ENCODE measurements around the gene TTPAL. TPM values are rescaled to one million over a fixed set of nuclear protein-coding genes. Genes with fewer than 3 reads are reported as not detected.

The TTPAL gene, protein sequence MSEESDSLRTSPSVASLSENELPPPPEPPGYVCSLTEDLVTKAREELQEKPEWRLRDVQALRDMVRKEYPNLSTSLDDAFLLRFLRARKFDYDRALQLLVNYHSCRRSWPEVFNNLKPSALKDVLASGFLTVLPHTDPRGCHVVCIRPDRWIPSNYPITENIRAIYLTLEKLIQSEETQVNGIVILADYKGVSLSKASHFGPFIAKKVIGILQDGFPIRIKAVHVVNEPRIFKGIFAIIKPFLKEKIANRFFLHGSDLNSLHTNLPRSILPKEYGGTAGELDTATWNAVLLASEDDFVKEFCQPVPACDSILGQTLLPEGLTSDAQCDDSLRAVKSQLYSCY
- 5.0 TPM for polyA plus RNA-seq (ENCODE audit: insufficient read length)

DNA sequence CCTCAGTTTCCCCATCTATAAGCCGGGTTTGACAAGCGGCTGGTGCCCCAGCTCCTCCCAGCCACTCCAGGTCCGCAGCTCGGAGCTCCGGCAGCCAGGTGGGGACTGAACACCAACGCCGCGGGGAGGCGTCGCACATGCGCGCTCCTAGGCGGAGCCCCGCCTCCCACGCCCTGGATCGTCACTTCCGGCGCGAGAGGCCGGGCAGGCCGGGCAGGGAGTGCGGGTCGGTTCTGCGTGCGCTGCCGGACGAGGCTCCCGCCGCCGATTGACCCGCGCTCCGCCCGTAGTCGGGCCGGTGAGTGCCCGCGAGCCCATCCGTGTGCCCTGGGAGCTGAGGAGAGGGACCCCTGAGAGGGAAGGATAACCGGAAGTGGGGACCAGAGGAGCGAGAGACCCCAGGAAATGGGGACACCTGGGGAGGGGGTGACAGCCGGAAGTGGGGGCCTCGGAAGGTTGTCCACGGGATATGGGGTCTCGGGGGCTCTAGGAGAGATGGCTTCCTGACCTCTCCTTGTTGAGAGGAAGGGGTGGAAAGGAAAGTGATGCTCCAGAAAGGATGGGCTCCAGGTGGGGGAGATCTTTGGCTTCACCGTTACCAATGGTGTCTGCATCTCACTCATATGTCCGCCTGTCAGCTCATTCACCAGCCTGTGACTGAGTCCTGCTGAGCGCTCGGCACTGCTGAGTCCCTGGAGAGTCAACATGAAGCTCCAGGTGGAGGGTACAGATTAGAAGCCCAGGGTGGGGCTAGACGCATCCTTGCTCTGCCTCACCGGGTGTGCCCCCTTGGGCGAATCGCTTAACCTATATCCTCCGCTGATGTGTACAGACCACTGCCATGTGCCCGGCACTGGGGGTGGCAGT lies at the start of gene TTPAL:
TSS of gene TTPAL (plus strand) at position 181 of the 867 bp plus-strand sequence. CDS start 4,126 bp downstream, outside the sequence.
- DNase-seq, result peak; percentile 89

DNA sequence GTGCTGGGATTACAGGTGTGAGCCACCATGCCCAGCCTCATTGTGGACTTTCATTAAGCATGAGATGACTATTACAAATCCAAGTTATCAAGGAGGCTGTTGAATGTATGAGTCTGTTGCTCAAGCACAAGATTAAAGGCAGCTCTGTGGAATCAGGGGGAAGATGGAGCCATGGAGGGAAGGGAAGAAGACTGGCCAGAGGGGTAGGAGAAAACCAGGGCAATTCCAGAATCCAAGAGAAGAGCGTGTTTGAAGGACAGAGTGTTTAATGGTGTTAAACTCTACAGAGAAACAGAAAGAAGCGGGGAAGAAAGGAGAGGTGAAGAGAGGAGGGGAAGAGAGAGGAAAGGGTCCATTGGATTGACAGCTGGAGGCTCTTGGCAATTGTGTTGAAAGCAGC lies 49.8 kb upstream of the TTPAL start:
- DNase-seq, result no peak

- DNase-seq, result no peak
Observed at GRCh38 chr20:44426879-44427790, 48.5 kb upstream of the TTPAL start.

GRCh38 chr20:44427804-44428173 lies 47.9 kb upstream of the TTPAL start:
- no peak for DNase-seq

GRCh38 chr20:44428174-44429016 lies 47.3 kb upstream of the TTPAL start:
- DNase-seq, result no peak

DNA sequence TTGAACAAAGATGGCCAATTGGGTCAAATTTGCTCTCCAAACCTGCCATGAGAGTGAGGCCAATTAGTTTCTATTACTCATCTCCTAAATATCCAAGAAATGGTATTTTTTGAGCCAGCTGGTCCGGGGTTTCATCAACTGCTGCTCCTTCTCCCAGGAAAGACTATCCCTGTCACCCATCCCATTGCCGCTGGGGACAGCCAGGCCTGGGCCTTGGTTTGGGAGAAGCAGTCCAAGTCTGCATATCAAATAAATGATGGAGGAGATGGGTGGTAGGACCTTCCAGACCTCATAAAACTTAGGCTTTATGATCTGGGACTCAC lies 46.7 kb upstream of the TTPAL start:
- no peak for DNase-seq

GRCh38 chr20:44429419-44430269 lies 46.0 kb upstream of the TTPAL start:
- no peak for DNase-seq

DNA sequence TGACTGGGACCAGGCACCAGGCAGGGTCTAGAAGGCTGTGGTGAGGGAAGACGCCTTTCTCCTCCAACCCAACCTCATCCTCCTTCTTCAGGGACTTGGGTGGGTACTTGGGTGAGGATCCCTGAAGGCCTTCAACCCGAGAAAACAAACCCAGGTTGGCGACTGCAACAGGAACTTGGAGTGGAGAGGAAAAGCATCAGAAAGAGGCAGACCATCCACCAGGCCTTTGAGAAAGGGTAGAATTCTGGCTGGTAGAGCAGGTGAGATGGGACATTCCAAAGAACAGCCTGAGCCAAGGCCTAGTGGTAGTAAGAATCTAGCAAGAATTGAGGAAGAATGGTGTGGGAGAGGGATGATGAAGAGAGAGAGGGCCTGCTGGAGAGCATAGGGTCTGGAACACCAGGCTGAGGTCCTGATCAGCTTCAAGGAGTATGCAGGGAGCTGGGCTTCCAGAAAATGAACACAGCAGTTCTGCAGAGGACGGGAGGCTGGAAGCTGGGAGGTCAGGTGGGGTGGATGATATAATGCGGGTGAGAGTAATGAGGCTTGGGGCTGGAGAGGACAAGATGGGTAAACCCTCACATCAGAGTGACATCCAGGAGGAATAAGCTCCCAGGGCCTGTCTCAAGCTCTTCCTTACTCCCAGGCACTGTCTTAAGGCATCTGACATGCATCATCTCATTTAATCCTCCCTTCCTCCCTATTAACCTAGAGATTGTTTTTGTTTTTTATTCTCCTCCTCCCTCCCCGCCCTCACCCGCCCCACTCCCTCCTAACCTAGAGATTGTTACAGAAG lies 45.2 kb upstream of the TTPAL start:
- no peak for DNase-seq

DNA sequence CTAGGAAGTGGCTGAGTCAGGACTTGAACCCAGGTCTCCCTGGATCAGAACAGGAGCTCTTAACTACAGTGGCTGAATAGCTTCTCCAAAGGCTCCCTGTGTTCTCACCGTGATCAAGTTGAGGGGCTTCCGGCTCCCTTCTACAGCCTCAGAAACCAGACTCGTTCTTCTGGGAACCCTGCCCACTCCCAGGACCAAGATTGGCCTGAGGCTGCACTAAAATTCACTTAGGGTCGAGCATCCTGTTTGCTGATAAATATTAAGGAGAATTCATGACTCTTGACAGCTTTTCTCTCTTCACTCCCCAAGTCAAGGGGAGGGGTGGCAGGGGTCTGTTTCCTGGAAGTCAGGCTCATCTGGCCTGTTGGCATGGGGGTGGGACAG lies 44.6 kb upstream of the TTPAL start:
- no peak for DNase-seq

DNA sequence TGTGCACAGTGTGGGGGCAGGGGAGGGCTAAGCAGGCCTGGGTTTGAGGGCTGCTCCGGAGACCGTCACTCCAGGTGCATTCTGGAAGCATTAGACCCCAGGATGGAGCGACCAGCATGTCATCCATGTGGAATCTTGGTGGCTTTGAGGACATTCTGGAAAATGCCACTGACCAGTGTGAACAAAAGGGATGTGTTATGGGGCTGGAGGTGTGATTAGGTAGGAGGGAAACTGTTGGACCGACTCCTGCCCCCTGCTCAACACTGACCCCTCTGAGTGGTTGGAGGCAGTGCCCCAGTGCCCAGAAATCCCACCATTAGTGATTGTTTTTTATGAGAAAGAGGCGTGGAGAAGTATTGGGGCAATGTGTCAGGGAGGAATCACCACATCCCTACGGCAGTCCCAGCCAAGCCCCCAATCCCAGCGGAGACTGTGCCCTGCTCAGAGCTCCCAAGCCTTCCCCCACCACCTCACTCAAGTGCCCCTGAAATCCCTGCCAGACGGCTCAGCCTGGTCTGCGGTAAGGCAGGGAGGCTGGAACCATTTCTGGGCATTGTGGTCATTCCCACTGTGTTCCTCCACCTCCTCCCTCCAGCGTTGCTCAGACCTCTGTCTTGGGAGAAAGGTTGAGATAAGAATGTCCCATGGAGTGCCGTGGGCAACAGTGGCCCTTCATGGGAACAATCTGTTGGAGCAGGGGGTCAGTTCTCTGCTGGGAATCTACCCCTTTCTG lies 44.0 kb upstream of the TTPAL start:
- no peak for DNase-seq

- no peak for DNase-seq
Observed at GRCh38 chr20:44432618-44433577, 42.8 kb upstream of the TTPAL start.

DNA sequence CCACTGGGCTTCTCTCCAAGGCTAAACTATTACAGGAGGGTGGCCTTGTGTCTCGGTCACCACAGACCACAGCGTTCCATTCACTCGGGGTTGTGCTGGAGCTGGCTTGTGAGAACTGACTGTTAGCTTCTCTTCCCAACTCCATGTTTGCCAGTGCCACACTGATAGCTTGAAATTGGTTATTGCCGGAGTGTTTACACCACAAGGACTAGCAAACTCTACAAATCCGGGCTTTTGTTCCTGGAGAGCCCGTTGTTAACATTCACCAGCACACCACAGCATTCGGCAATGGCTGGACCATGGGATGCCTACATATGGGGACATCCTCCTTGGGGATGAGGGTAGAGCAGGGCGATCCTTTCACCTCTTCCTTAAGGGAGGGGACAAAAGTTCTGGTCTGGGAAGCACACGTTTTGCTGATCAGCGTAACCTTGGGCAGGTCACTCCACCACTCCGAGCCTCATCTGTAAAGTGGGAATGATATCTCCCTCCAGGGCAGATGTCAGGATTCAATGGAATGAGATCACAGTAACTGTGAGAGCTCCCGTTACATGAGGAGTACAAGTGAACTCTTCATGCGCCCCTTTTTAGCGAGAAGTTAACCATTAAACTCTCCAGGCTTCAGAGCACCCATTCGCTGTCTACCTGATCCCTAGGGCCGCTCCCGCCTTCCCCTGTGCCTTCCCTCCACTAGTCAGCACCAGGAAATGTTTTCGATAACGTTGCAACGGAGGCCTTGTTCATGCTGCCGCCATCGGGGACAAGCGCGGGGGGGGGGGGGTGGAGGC lies 41.7 kb upstream of the TTPAL start:
- DNase-seq, result no peak

DNA sequence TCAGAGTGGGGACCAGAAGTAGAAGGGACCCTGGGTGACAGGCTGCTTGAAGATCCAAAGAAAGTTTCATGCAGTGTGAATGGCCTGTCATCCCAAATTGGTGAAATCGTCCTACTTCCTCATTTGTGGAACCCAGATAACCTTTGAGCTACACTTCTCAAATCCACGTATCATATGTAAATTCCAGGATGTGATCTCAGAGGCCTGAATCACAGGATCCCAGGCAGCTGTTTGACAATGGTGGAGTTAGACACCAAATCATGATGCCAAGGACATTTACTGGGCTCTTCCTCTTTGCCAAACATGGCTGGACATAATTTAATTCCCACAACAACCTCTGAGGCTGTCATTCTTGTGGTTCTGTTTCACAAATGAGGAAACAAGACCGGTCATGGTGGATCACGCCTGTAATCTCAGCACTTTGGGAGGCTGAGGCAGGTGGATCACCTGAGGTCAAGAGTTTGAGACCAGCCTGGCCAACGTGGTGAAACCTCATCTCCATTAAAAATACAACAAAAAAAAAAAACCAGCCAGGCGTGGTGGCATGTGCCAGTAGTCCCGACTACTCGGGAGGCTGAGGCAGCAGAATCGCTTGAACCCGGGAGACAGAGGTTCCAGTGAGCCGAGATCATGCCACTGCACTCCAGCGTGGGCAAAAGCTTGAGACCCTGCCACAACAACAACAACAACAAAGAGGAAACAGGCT lies 39.9 kb upstream of the TTPAL start:
- no peak for DNase-seq

GRCh38 chr20:44436393-44436792 lies 39.3 kb upstream of the TTPAL start:
- no peak for DNase-seq

- DNase-seq, result no peak
Observed at GRCh38 chr20:44437497-44437896, 38.2 kb upstream of the TTPAL start.

DNA sequence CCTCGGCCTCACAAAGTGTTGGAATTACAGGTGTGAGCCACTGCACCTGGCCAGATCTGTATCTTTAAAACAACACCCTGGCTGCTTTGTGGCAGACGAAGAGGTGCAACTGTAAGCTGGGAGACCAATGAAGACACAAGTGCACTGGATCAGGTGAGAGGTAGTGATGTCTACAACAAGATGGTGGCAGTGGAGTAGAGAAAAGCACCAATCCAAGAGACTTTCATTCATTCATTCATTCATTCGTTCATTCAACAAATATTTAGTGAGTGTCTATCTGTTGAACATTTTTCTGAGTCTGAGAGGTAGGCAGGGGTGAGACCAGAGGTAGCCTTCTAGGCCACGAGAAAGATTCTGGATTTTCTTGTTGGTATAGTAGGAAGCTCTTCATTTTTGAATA lies 36.9 kb upstream of the TTPAL start:
- no peak for DNase-seq

DNA sequence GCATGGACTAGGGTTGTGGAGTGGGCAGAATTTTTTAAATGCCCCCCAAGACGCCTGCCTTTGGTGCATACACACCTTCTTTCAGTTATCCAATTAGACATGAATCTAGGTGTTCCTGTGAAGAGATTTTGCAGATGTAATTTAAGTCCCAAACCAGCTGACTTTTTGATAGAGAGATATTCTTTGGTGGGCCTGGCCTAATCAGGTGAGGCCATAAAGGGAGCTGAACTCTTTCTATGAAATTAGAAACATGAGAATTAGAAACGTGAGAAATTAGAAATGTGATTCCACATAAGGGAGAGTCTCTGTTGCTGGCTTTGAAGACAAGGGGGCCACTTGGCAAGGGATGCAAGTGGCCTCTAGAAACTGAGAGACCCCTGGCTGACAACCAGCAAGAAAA lies 36.4 kb upstream of the TTPAL start:
- no peak for DNase-seq
